ENCODE data around the gene HYDIN.
"Not testable (repeated sequence)": the region's sequence is repeated elsewhere in the genome, so short reads cannot be mapped to it uniquely, and the experiment has no call there.

The HYDIN gene

DNA sequence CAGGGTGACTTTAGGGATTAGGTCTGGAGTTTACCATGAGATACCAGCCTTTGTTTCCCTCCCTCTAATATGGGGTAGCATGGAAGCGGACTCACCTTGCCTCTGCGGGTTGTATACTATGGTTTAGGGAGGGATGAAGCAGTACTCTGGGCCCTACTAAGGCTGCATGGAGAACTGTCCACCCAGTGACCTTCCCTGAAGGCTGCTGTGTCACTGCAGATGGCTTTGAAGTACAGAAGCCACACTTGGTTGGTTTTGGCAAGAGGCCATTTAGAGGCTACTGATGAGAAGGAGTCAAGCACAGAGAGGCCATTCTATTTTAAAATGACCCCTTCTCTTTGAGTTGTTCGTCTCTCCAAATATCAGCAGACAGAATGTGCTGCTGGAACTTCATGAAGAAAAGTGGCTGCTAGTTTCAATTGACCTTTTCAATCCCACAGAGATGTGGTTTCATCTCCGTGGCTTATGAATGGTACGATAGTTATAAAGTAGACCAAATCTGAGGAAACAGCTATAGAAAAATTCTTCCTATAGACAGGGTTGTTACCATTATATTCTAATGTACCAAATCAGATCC, 208.5 kb downstream of the HYDIN start:
- DNase-seq; in situ Hi-C loops (cut with MboI; ENCODE audit: low pct_unique_long_range_greater_than_20kb, low sequenced_read_pairs): not testable (repeated sequence)

DNA sequence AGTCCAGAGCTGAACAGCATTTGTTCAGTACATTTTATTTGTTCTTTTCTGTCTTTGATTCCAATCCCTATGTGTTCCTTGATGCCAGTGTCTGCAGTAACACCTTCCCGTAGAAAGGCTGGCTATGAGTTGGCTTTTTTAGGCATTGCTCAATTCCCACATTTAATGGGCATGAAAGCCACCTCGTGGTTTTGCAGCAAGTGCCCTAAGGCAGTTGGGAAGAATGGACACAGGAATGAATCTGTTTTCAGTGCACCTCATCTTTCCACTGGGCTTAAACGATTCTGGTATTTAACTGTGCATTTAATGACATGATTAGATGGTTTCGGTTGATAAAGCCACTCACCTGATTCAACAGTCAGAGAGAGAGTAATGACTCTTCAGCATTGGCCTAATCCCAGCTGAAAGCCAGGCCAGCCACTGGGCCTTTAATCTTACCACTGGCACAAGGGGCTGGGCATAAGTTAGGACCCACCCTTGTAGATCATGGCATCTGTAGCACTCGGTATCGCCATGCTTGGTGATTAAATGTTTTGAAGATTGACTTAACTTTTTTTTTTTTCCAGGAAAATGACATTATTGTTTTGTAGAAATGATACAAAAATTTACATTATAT, 211.3 kb downstream of the HYDIN start:
- in situ Hi-C loops (cut with MboI; ENCODE audit: low pct_unique_long_range_greater_than_20kb, low sequenced_read_pairs), result not testable (repeated sequence)

DNA sequence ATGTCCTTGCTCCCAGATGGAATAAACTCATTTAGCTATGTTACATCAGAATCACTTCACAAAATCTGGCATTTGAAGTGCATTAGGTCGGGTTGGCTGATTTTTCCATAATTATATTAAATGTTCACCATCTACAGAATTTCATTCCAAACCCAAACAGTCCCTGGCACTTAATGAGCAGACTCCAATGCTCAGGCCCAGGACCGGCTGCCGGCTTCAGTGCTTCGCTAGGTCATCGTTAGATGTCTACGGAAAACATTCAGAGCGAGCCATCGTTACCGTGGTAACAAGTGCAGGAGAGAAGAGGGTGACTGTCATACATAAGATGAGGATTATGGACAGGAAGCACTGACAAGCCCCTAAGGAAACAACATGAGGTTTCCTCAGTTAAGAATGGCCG, 215.1 kb downstream of the HYDIN start:
- in situ Hi-C loops (cut with MboI; ENCODE audit: low pct_unique_long_range_greater_than_20kb, low sequenced_read_pairs); DNase-seq: not testable (repeated sequence)

More for the DNA sequence above, 211.3 kb downstream of the HYDIN start:
- not testable (repeated sequence) for DNase-seq

GRCh38 chr16:71009440-71010223, 220.9 kb downstream of the HYDIN start:
- in situ Hi-C loops (cut with MboI; ENCODE audit: low pct_unique_long_range_greater_than_20kb, low sequenced_read_pairs); DNase-seq: not testable (repeated sequence)

GRCh38 chr16:71006516-71006915, 224.0 kb downstream of the HYDIN start:
- in situ Hi-C loops (cut with MboI; ENCODE audit: low pct_unique_long_range_greater_than_20kb, low sequenced_read_pairs); DNase-seq: not testable (repeated sequence)

DNA sequence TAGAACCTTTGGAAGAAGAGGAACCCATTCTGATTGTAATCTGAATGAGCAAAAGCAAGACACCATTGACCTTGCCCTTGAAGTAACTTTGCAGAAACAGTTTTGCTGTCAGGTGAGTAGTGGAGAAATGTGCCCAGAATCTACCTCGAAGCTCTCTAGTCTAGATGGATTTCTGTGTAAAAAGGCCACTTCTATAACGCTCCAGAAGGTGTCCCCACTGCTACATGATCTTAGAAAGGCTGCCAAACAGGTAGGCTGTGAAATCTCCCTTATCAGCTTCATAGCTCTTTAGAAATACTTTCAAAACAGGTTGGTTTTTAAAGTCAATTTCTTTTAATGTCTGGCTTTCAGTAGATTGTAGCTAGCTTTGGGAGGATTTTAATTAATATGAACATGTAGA, 230.8 kb downstream of the HYDIN start:
- in situ Hi-C loops (cut with MboI; ENCODE audit: low pct_unique_long_range_greater_than_20kb, low sequenced_read_pairs), result not testable (repeated sequence)
- DNase-seq, result peak; percentile 1

DNA sequence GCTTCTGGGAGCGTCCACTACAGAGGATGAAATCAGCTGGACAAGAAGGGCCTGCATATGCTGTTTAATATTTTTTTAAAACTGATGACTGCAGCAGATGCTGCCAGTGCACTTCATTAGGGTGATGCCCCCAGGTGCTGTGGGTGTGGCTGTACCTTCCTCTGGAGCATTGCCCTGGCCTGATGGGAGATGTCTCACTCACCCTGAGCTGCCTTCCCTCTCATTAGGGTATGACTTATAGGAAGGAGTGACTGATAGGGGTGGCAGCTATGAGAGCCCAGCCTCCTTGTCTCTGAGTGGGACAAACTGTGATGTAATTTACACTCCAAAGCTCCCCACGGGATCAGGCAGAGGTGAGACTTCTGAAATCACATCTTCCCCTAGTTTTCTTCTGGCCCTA, 234.7 kb downstream of the HYDIN start:
- in situ Hi-C loops (cut with MboI; ENCODE audit: low pct_unique_long_range_greater_than_20kb, low sequenced_read_pairs); DNase-seq: not testable (repeated sequence)

DNA sequence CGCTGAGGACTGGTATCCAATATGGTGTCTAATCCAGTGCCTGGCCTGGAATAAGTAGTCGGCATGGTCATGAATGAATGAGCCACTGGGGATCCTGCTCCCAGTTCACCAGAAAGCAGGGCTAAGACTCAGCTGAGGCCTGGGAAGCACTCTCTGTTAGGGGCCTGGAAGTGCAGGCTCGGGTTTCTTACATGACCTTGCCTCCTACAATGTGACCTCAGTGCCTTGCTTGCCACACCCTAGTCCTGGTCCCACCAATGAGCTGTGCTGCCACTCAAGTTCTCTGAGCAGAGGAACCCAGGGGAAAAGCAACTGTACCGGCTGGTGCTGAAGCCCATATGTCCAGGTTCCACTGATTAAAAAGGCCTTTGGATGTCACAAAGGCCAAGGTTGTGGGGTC, 238.0 kb downstream of the HYDIN start:
- not testable (repeated sequence) for DNase-seq

GRCh38 chr16:70987019-70987715, 243.4 kb downstream of the HYDIN start:
- in situ Hi-C loops (cut with MboI; ENCODE audit: low pct_unique_long_range_greater_than_20kb, low sequenced_read_pairs); DNase-seq: not testable (repeated sequence)

More for the DNA sequence above, 238.0 kb downstream of the HYDIN start:
- in situ Hi-C loops (cut with MboI; ENCODE audit: low pct_unique_long_range_greater_than_20kb, low sequenced_read_pairs), result not testable (repeated sequence)

DNA sequence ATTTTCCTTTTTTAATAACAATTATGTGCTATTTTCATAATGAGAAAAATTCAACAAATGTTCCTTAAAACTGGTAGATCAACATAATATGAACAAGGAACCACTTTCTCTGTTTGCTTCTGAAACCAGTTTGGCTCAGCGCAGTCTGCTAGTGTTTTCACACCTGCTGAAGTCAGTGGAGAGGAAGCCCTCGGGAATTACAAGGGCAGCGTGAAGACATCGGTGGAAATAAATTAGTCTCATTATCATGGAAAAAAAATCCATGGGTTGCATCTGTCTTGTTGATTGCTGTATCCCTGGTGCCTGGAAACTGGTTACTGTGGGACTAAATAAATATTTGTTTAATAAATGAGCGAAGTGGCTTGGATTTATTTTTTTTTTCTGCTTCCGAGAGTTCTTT, 245.8 kb downstream of the HYDIN start:
- DNase-seq; in situ Hi-C loops (cut with MboI; ENCODE audit: low pct_unique_long_range_greater_than_20kb, low sequenced_read_pairs): not testable (repeated sequence)

GRCh38 chr16:70968332-70968731, 262.2 kb downstream of the HYDIN start:
- DNase-seq; in situ Hi-C loops (cut with MboI; ENCODE audit: low pct_unique_long_range_greater_than_20kb, low sequenced_read_pairs): not testable (repeated sequence)

DNA sequence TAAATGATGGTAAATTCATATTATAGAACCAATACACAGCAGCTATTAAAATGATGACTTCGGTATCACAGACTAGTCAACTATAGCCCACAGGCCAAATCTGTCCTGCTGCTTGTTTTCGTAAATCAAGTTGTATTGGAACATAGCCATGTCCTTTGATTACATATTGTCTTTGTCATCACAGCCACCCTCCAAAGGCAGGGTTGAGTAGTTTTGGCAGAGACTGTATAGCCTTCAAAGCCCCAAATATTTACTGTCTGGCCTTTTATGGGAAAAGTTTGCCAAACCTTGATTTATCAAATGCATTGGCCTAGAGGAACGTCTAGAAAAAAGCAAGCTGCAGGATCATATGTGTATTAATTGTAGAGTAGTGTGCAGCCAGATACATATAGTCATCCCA, 270.4 kb downstream of the HYDIN start:
- DNase-seq; in situ Hi-C loops (cut with MboI; ENCODE audit: low pct_unique_long_range_greater_than_20kb, low sequenced_read_pairs): not testable (repeated sequence)

GRCh38 chr16:70954922-70955321, 275.6 kb downstream of the HYDIN start:
- DNase-seq; in situ Hi-C loops (cut with MboI; ENCODE audit: low pct_unique_long_range_greater_than_20kb, low sequenced_read_pairs): not testable (repeated sequence)

GRCh38 chr16:70953824-70954223, 276.7 kb downstream of the HYDIN start:
- in situ Hi-C loops (cut with MboI; ENCODE audit: low pct_unique_long_range_greater_than_20kb, low sequenced_read_pairs); DNase-seq: not testable (repeated sequence)

- DNase-seq; in situ Hi-C loops (cut with MboI; ENCODE audit: low pct_unique_long_range_greater_than_20kb, low sequenced_read_pairs): not testable (repeated sequence)
Observed at GRCh38 chr16:70943551-70943950, 287.0 kb downstream of the HYDIN start.

- DNase-seq; in situ Hi-C loops (cut with MboI; ENCODE audit: low pct_unique_long_range_greater_than_20kb, low sequenced_read_pairs): not testable (repeated sequence)
Observed at GRCh38 chr16:70939690-70940359, 290.7 kb downstream of the HYDIN start.

GRCh38 chr16:70936781-70937525, 293.6 kb downstream of the HYDIN start:
- DNase-seq; in situ Hi-C loops (cut with MboI; ENCODE audit: low pct_unique_long_range_greater_than_20kb, low sequenced_read_pairs): not testable (repeated sequence)

DNA sequence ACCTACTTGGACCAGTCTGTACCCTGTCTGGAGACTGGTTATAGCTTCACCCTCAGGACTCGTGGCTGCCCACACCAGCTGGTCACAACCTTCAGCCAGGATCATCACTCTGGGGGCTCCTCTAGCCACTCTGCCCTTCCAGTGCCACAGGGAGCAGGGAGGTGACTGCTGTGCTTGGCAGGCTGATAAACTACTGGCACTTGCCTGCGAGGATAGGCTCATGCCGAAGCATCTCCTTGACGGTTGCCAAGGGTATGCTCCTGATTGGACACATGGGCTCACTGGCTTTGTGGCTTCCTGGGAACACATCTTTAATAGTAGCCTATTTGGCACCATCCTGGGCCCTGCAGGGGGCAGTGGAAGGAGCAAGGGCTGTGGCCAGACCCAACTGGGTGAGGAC, 295.2 kb downstream of the HYDIN start:
- in situ Hi-C loops (cut with MboI; ENCODE audit: low pct_unique_long_range_greater_than_20kb, low sequenced_read_pairs); DNase-seq: not testable (repeated sequence)
